AG08396 (cell line): ENCODE results near the gene ZBTB7C.

Experiments used
- DNase-seq: peaks from one replicate; pipeline ENCODE4 v3.0.0; 2012; ENCODE audit warnings: low spot score, mixed read lengths

The ZBTB7C gene

DNA sequence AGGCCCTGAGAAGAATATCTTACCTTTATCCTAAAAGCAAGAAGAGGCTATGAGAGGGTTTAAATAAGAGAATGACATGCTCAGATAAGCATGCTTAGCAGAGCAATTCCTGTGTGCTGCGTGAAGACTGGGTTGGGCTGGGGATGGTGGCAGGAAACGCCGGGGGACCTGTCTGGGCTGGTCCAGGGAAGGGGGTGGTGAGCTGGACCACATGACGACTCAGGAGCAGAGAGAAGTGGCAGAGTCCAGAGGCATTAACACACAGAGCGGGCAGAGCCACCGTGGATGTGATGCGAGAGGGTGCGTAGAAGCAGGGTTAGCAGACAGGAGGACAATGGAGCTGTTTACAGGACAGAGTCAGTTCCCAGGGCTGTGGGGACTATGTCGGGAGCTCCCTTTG, 84.5 kb downstream of the ZBTB7C start:
- DNase-seq = no peak

- no peak for DNase-seq
These were observed 86.0 kb downstream of the ZBTB7C start for GRCh38 chr18:48323151-48323550.

- DNase-seq = no peak
These were observed 87.6 kb downstream of the ZBTB7C start for GRCh38 chr18:48321536-48321935.

DNA sequence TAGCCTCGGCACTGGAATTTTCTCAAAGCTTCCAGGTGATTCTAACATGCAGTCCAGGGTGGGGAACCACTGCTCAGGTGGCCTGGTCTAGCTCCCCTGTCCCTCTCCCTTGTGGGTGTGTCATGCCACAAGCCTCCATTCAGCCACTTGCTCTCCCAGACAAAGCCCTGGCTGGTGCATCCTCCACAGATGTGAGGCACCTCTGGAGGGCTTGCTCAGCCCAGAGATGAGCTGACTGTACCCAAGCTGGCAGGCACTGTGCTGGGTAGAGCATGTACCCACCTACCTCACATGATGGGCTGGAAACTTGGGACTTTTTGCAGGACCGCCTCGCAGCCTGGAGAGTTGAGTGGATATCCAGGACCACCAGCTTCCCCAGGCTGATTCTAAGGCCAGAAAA, 88.1 kb downstream of the ZBTB7C start:
- DNase-seq = no peak

DNA sequence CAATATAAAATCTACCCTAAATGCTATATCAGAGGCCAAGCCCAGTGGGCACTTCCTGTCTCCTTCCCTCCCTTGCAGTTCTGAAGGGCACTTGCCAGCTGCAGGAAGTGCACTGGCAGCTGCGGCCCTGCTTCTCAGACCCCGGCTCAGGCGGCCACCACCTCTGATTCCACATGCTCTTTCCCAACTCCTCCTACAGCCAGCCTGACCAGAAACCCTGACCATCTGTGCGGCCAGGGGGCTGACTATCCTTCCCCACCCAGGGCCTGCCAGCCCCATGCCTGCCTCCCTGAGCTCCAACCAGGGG, 88.6 kb downstream of the ZBTB7C start:
- no peak for DNase-seq

- DNase-seq = no peak
These were observed 89.2 kb downstream of the ZBTB7C start for GRCh38 chr18:48319801-48320638.

- DNase-seq = no peak
These were observed 90.7 kb downstream of the ZBTB7C start for GRCh38 chr18:48318436-48318835.

- DNase-seq = no peak
These were observed 91.3 kb downstream of the ZBTB7C start for GRCh38 chr18:48317781-48318381.

- DNase-seq = no peak
These were observed 93.0 kb downstream of the ZBTB7C start for GRCh38 chr18:48316177-48316576.

DNA sequence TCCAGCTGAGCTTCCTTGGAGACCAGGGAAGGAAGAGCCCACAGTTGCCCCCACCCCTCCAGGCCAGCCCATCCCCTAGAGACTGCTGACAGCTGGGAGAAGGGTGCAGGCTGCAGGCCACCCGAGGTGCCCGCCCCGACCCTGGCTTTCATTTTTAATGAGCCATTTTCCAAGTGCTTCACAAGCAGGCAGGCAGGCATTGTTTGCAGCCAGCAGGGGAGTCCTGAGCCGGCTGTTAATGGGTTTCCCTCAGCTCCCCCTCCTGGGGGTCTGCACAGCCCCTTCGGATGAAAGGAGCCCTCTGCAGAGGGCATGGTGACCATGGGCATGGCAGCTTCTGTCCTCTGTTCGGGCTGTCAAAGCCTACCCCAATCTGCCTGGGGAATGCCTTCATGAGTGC, 94.5 kb downstream of the ZBTB7C start:
- no peak for DNase-seq

DNA sequence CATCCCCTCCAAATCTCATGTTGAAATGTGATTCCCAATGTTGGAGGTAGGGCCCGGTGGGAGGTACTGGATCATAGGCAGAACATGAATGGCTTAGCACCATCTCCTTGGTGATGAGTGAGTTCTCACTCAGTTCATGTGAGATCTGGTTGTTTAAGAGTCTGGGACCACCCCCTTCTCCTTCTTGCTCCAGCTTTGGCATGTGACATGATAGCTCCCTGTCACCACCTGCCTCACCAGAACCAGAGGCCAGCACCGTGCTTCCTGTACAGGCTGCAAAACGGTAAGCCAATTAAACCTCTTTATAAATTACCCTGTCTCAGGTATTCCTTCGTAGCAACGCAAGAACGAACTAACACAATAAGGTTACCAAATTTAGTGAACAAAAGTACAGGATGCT, 95.4 kb downstream of the ZBTB7C start:
- no peak for DNase-seq

- DNase-seq = no peak
These were observed 97.1 kb downstream of the ZBTB7C start for GRCh38 chr18:48312066-48312465.

GRCh38 chr18:48310999-48311398, 98.2 kb downstream of the ZBTB7C start:
- DNase-seq = no peak

GRCh38 chr18:48310353-48310752, 98.8 kb downstream of the ZBTB7C start:
- no peak for DNase-seq

DNA sequence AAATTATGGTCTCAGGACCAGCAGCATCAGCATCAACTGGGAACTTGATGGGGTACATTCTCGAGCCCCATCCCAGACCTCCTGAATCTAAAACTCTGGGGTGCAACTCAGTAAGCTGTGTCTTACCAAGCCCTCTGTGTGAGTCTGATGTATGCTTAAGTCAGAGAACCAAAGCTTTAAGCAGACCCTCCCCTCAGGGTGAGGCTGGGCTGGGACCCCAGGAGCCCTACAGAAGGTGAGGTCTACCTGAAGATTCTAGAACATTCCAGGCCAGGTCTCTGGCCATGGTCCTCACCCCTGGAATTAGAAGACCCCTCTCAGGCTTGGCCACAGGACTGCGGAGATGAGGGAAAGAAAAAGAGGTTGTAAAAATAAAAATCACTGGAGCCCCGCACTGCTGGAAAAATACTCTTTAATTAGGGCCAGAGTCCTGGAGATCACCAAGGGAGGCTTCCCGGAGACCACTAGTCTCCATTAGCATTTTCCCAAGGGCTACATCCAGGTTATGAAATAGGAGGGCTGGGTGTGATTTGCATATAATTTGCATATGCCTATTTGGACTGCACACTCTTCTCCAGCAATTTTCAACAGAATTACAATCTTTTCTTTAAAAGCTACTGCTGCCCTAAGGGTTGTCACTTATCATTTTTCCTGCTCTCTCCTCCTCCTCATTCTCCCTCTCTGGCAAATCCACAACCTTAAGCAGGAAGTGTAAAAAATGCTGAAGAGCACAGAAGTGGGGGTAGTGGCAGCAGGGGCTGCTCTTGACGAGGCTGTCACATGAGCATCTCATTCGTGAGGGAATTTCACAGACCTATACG, 100.2 kb downstream of the ZBTB7C start:
- no peak for DNase-seq

DNA sequence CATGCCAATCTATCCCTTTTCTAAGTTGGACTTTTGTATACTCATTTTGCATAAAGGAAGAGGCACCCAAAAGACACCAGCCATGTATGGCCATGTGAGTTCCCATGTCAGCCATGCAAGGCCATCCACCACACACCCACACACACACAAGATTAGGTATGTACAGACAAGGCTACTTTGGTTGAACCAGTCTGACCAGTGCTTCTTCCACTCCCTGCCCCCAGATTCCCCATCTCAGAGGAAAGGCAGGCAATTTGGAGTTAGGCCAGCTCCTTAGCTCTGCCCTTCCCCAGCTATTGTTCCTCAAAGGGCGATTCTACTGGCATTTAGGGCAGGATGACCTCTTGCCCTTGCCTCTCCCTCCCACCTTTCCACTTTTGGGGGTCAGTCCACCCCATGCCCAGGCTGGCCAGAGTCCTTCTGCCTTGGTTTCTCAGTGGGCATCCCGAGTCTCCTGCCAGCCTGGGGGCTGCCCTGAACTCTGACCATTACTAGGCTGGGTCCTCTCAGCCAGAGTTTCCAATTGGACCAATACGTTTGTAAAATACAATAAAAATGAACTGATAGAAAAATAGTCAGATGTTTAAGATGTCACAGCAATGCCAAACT, 101.1 kb downstream of the ZBTB7C start:
- DNase-seq = no peak

DNA sequence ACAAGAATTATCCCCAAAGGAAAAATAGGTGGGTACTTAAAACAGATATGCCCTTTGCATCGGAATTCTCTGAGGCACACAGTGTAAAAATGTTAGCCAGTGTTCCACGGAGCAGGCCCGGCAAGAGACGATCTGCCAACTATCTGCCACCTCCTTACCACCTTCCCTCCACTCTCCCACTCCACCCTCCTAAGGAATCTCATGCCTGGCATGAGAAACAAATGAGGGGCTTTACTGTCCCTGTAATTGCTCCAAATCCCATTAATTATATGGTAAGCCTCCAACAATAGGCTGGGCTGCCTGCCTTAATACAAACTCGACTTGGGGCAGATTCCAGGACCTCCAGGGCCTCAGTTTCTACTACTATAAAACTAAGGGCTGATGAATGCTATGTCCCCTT, 102.3 kb downstream of the ZBTB7C start:
- DNase-seq = no peak

DNA sequence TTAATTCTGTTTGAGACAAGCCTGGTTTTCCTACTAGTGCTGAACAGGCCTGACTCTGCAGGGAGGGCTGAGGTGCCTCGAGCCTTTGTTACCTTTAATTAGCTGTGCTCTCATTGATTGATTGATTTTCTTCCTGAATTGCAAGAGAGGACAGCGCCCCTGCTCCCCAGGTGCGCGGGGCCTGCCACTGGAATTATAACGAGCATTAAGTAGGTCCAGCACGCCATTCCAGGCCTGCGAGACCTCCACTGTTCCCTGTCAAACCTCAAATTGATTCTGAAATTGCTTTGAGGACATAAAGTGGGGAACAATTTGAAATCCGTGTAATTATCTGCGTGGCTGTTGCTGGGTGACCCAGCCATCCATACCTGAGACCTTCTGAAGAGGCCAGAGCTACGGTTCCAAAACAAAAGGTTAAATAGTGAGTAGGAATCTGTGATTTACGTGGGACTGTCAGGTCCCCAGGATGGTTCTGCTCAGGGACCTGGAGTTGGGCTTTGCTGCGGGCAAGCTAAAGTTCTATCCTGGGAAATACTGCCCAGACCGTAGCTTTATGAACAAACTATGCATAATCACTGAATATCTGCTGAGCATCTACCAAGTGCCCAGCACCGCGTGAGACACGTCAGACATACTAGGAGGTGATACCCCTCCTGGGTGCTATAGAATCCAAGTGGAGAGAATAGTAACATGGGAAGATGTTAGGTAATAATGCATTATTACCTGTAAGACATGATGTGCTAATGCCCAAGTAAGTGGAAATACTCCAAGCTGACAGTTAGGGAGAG, 104.1 kb downstream of the ZBTB7C start:
- no peak for DNase-seq

GRCh38 chr18:48303883-48304282, 105.3 kb downstream of the ZBTB7C start:
- no peak for DNase-seq

DNA sequence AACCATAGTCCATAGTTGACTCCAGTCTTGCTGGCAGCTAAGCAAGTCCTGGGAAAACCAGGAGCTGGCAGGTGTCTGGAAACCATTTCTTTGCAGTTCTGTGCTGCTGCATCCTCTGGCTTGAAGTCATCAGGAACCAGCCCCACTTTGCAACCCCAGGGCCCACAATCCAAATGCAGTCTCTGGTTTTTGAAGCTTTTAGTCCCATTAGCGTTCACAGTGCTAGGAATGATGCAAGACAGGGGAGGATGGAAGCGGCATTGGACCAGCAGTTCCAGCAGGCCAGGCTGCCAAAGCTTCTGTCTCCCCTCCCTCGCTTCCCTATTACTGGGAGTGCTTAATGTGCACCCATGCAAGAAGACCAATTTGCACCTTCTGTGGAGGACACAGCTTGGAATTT, 106.4 kb downstream of the ZBTB7C start:
- no peak for DNase-seq

- DNase-seq = no peak
These were observed 108.7 kb downstream of the ZBTB7C start for GRCh38 chr18:48300463-48300961.

- DNase-seq = no peak
These were observed 112.0 kb downstream of the ZBTB7C start for GRCh38 chr18:48297139-48297538.
